ENCODE results near the gene PLXDC1. TPM values are rescaled to one million over a fixed set of nuclear protein-coding genes. Genes with fewer than 3 reads are reported as not detected.
"Not testable (repeated sequence)": the region's sequence is repeated elsewhere in the genome, so short reads cannot be mapped to it uniquely, and the experiment has no call there.

PLXDC1 gene
- total RNA-seq, 4 donors from 2014 or later: 3.3 to 45.1 (median 21.5) TPM

DNA sequence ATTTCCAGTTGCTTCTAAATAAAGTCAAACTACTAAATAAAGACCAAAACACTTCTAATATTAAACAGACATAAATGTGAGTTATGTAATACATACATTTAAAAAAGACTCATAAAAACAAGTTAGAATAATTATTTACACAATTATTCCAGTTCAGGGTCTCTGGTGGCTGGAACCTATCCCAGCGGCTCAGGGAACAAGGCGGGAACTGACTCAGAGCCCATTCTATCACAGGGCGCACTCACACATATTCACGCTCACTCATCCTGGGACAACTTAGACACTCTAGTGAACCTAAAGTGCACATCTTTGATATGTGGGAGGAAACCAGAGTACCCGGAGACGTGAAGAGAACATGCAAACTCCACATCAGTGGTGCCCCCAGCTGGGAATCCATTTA lies 25.0 kb downstream of the PLXDC1 start:
- intact Hi-C loops (cut with DNase I; ENCODE audit: low total_unique reads): no loop called here
- no peaks in the 10 kb centered on the region for H3K27me3 ChIP-seq
- H3K36me3 ChIP-seq: no peaks in the 10 kb centered on the region
- no peaks in the 10 kb centered on the region for H3K9me3 ChIP-seq
- H3K4me3 ChIP-seq: no peak overlapping the region
- no peak for DNase-seq
- TF ChIP-seq POLR2A (IDR thresholded peaks at IDR 0.05) (no peak), CTCF (IDR thresholded peaks at IDR 0.05) (no peak)
- no peaks in the 10 kb centered on the region for H3K4me1 ChIP-seq
- no peak overlapping the region for H3K27ac ChIP-seq

DNA sequence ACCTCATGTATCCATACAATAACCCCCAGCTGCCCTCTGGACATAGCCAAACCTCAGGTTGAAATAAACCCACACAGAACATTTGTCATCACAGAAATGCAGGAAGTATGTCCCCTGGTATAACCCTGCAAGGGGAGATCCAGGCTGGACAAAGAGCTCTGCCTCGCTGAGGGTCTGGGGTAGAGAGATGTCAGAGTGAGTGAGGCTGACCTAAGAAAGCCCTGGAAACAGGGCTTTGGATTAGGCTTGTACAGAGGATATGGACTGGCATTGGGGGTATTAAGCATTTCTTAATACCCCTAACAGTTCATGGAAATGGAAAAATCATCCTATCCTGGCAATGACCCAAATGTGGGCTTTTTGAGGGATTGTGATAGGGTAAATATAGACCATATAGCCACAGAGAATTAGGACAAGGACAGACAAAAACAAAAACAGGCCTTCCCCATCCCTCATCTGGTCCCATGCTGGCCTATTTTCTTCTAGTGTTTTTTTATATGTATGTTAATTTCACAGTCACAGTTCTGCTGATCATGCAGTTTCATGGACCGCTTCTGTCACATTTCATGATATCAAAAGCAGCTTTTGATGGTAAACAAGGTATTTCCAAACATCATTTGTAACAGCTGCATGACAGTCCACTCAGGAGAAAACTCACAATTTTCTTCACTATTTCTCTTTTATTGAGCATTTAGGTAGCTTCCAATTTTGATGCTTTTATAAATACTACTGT lies 26.1 kb downstream of the PLXDC1 start:
- DNase-seq: no peak
- H3K36me3 ChIP-seq: no peaks in the 10 kb centered on the region
- H3K9me3 ChIP-seq: no peaks in the 10 kb centered on the region
- TF ChIP-seq CTCF (IDR thresholded peaks at IDR 0.05) (no peak), POLR2A (IDR thresholded peaks at IDR 0.05) (no peak)
- no peaks in the 10 kb centered on the region for H3K27me3 ChIP-seq
- H3K27ac ChIP-seq: no peak overlapping the region
- H3K4me3 ChIP-seq: no peak overlapping the region
- no peaks in the 10 kb centered on the region for H3K4me1 ChIP-seq
- intact Hi-C loops (cut with DNase I; ENCODE audit: low total_unique reads): no loop called here

- Histone ChIP-seq H3K27me3 (no peaks in the 10 kb centered on the region), H3K27ac (no peak overlapping the region), H3K9me3 (no peaks in the 10 kb centered on the region), H3K36me3 (no peaks in the 10 kb centered on the region), H3K4me1 (no peaks in the 10 kb centered on the region), H3K4me3 (no peak overlapping the region)
- TF ChIP-seq POLR2A (IDR thresholded peaks at IDR 0.05): no peak
- no peak for TF ChIP-seq CTCF (IDR thresholded peaks at IDR 0.05)
- no peak for DNase-seq
- intact Hi-C loops (cut with DNase I; ENCODE audit: low total_unique reads): no loop called here
Measured at GRCh38 chr17:39123627-39124026, 27.8 kb downstream of the PLXDC1 start.

DNA sequence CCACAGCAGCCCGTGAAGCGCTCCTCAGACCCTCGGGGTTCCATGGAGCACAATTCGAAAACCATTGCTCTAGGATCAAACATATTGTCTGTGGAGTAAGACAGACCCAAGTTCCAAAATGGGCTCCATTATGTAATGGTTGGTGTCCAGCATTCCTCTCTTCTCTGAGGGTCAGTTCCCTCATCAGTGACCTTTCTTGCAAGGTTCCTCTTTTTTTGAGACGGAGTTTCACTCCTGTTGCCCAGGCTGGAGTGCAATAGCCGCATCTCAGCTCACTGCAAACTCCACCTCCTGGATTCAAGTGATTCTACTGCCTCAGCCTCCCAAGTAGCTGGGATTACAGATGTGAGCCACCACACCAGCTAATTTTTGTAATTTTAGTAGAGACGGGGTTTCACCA lies 28.4 kb downstream of the PLXDC1 start:
- TF ChIP-seq CTCF (IDR thresholded peaks at IDR 0.05): no peak
- TF ChIP-seq POLR2A (IDR thresholded peaks at IDR 0.05): no peak
- intact Hi-C loops (cut with DNase I; ENCODE audit: low total_unique reads): no loop called here
- no peaks in the 10 kb centered on the region for H3K27me3 ChIP-seq

DNA sequence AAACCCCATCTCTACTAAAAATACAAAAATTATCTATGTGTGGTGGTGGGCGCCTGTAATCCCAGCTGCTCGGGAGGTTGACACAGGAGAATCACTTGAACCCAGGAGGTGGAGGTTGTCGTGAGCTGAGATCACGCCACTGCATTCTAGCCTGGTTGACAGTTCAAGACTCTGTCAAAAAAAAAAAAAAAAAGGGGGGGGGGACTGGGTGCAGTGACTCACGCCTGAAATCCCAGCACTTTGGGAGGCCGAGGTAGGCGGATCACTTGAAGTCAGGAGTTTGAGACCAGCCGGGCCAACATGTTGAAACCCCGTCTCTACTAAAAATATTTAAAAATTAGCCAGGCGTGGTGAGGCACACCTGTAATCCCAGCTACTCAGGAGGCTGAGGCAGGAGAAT lies 29.5 kb downstream of the PLXDC1 start:
- intact Hi-C loops (cut with DNase I; ENCODE audit: low total_unique reads); H3K36me3 ChIP-seq; H3K27me3 ChIP-seq; H3K4me1 ChIP-seq; H3K27ac ChIP-seq; H3K4me3 ChIP-seq; H3K9me3 ChIP-seq; DNase-seq: not testable (repeated sequence)

More for the DNA sequence above, 28.4 kb downstream of the PLXDC1 start:
- Histone ChIP-seq H3K9me3 (no peaks in the 10 kb centered on the region), H3K4me3 (no peak overlapping the region), H3K4me1 (no peaks in the 10 kb centered on the region), H3K27ac (no peak overlapping the region), H3K36me3 (no peaks in the 10 kb centered on the region)
- no peak for DNase-seq

All from uterus (tissue), 4 donors.